GM23338 (cell line): ENCODE measurements around the gene CDH20. TPM values are rescaled to one million over a fixed set of nuclear protein-coding genes. Genes with fewer than 3 reads are reported as not detected.

Experiments used
- CREB1 ChIP-seq: fragments of 250-450 bp; sonication (Bioruptor Pico); IDR thresholded peaks from 2 replicates; pipeline ENCODE4 v1.5.0; 2020; ENCODE audit warnings: low read depth, mild to moderate bottlenecking, moderate library complexity
- CTCF ChIP-seq, 2 experiments: fragments of 200-600 bp in 1 of 2; sonication (generic) in 1 of 2; conservative IDR thresholded peaks; 2 replicates each; pipeline versions ENCODE4 v1.5.1 to v1.6.1; 2016 to 2017; ENCODE audit warnings: antibody characterized with exemption in 2 of 2, low read depth in 2 of 2, mild to moderate bottlenecking in 2 of 2, moderate library complexity in 1 of 2
- EZH2 ChIP-seq: fragments of 200-600 bp; sonication (generic); IDR thresholded peaks from one replicate; pipeline ENCODE4 v1.8.0; 2017; ENCODE audit warnings: antibody characterized with exemption, mild to moderate bottlenecking, low read depth; ENCODE audit not compliant: unreplicated experiment
- EZH2phosphoT487 ChIP-seq: fragments of 200-600 bp; sonication (generic); IDR thresholded peaks from one replicate; pipeline ENCODE4 v1.8.1; 2018; ENCODE audit warnings: antibody characterized with exemption; ENCODE audit not compliant: unreplicated experiment
- NANOG ChIP-seq: IDR thresholded peaks from 2 replicates; pipeline ENCODE4 v1.6.1; 2016; ENCODE audit warnings: antibody characterized with exemption, borderline replicate concordance
- POLR2AphosphoS5 ChIP-seq: IDR thresholded peaks from 2 replicates; pipeline ENCODE4 v1.6.1; 2016; ENCODE audit warnings: antibody characterized with exemption, low read depth
- STAT1 ChIP-seq: IDR thresholded peaks from one replicate; pipeline ENCODE4 v1.6.1; 2016; ENCODE audit warnings: antibody characterized with exemption; ENCODE audit not compliant: unreplicated experiment
- ZNF114 ChIP-seq: fragments of 250-450 bp; sonication (Bioruptor Pico); IDR thresholded peaks from 2 replicates; pipeline ENCODE4 v1.5.0; 2020; ENCODE audit warnings: mild to moderate bottlenecking, moderate library complexity
- ZNF331 ChIP-seq: fragments of 250-450 bp; sonication (Bioruptor Pico); IDR thresholded peaks from 2 replicates; pipeline ENCODE4 v1.5.0; 2020; ENCODE audit warnings: low read depth, mild to moderate bottlenecking, moderate library complexity
- ZNF462 ChIP-seq: fragments of 250-450 bp; sonication (Bioruptor Pico); IDR thresholded peaks from 2 replicates; pipeline ENCODE4 v1.5.0; 2020; ENCODE audit warnings: mild to moderate bottlenecking, moderate library complexity
- polyA plus RNA-seq: library from polyadenylated mRNA; unstranded; fragments of >200 nt; fragmentation: Nextera tagmentation; extraction: Ambion mirVana; gene quantifications from 2 replicates; pipeline ENCODE4 v1.2.1, GENCODE V29; 2016
- total RNA-seq: library from RNA; depleted of rRNA; stranded (reverse); fragments of >200 nt; shearing (Covaris generic); gene quantifications from 2 replicates; pipeline ENCODE4 v1.2.3, GENCODE V29; 2014

The CDH20 gene
- total and polyA plus RNA-seq, 2 experiments from 2014 or later = 1.0 TPM; not detected in 1

- no peak for TF ChIP-seq ZNF462
- no peak for TF ChIP-seq POLR2AphosphoS5
- no peak for TF ChIP-seq ZNF331 (CRISPR knock-in tag)
- TF ChIP-seq EZH2 = no peak
- TF ChIP-seq NANOG = no peak
- TF ChIP-seq CREB1 = no peak
- TF ChIP-seq ZNF114 = no peak
- no peak for TF ChIP-seq STAT1
- TF ChIP-seq EZH2phosphoT487 = no peak
- no peak for TF ChIP-seq CTCF (conservative IDR thresholded peaks at IDR 0.05; ENCODE audit: low read depth in 2 of 2)
These were observed 29.3 kb downstream of the CDH20 start (continued) for GRCh38 chr18:61362511-61362910.
